Measurements from ENCODE around the gene ANTXRL.
"Not testable (repeated sequence)": the region's sequence is repeated elsewhere in the genome, so short reads cannot be mapped to it uniquely, and the experiment has no call there.

ANTXRL gene

DNA sequence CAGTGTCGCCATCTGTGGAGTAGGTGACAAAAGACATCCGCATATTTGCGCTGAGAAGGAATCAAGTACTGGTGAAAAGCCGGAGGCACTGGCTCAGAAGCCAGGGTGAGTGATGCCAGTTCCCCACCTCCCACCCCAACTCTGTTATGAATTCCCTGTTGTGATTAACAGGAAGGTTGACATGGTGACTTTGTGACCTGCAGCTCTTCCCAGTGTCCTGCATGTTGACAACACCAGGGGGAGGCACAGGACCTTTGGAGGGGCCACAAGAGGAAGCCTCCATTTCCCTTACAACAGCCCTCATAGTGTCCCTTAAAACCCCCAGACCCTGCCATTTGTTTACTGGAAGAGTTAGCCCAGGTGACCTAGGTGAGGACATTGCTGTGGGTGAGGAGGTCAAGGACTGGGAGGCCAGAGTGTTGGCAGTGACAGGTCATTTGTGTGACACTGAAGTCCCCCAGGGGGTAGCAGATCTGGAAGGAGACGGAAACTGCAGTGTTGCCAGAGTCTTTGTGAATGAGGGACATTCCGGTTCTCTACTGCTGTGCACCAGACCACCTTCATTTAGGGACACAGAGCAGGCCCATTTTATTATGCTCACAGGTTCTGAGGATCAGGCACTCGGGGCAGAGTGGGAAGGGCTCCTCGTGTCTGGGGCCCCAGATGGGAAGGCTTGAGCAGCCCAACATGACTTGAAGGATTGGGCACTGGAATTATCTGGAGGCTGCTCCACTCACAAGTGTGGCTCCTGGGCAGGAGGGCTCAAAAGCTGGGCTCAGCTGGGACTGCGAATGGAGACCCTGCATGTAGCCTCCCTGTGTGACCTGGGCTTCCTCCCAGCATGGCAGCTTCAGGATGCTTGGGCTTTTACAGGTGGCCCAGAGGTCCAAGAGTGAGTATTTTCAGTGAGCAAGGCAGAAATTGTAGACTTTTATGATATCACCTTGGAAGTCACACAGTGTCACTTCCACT, 13.0 kb upstream of the ANTXRL start:
- DNase-seq (ENCODE audit: low spot score) = no peak

DNA sequence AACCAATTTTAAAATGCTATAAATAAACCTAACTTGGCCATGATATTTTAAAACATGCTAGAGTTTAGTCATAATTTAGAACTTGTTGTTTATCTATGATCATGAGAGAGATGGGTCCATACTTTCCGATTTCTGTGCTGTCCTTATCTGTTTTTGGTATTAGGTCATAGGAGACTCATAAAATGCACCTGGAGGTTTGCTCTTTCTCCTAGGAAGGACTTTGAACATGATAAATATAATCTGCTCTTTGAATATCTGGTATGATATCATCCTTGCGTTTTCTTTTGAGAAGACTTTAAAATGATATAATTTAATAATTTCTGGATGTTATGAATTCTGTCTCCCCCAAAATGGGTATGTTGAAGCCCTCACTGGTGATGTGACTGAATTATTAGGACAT, 9.0 kb upstream of the ANTXRL start:
- no peak for DNase-seq (ENCODE audit: low spot score)

DNA sequence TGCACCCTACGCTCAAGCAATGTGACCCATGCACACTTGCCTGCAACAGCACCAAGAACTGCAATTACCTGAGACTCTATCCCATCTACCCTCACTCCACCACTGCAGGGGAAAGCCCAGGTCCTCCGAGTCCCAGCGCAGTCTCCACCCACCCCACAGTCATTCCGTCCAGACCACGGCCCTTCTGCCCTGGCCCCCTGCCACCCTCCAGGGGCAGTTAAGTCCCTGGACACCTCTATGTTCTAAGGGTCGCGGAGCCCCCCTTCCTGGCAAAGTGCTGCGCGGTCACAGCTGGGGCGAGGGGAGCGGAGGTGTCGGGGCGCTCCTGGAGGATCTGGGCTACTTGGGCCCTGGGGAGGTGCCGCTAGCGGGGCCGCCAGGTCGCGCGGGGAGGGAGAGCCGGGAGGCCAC, 4.4 kb upstream of the ANTXRL start:
- DNase-seq (ENCODE audit: low spot score) = not testable (repeated sequence)

DNA sequence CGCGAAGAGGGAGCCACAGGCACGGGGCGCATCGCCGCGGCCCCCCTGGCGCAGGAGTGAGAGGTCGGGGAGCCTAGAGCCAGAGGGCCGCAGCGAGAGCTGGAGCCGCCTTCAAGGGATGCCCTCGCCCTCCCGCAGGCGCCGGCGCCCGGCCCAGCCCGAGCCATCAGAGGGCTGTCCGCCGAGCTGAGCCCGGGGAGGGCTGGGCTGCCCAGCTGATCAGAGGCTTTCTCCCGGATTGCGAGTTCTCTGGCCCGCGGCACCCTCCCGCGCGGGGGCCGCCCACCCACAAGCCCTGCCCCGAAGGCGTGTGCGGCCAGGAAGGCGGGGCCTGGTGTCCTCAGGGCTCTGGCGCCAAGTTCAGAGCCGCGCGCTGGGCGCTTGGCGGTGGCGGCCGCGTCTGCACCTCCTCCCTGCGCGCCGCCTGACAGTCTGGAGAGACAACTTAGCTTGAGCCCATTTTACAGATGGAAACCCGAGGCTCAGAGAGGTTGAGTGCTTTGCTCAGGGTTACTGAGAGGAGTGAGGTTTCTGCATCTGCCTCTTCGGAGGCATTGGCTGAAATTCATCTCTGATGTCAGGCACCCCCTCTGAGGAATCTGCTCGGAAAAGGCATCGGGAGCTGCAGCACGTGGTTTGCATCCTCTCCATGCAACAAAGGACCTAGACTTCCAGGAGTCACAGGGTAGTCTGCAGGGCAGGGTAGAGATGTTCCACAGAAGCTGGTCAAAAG, 3.8 kb upstream of the ANTXRL start:
- DNase-seq (ENCODE audit: low spot score) = peak; percentile 54

DNA sequence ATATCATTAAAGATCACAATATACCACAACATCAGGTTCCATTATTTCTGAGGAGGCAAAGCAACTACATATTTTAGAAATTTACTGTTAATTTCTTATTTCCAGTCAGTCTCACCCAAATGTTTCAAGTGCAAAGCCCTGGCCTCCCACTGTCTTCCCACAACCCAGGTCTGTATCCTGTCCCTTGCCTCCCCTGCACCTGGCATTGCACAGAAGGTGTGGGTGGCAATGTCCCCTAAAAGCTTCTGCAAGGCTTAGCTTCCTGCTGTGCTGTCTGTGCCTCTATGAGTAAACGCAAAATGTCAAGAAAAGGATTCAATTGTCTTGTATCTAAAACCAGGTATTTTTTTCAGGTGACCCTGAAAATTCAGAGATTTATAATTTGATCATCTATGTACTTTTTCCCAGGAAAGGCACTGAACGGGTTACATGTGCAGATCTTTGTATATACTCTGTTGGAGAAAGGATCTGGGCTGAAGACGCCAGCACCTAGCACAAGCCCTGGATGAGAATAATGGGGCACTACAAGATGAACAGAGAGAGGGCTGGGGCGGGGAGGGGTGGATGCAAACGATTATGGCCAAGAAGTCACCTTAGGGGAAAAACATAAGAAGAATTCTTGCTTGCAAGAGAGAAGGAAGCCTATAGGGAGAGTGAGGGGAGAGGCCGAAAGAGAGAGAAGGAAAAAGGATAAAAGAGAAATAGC, 3.1 kb upstream of the ANTXRL start:
- no peak for DNase-seq (ENCODE audit: low spot score)

DNA sequence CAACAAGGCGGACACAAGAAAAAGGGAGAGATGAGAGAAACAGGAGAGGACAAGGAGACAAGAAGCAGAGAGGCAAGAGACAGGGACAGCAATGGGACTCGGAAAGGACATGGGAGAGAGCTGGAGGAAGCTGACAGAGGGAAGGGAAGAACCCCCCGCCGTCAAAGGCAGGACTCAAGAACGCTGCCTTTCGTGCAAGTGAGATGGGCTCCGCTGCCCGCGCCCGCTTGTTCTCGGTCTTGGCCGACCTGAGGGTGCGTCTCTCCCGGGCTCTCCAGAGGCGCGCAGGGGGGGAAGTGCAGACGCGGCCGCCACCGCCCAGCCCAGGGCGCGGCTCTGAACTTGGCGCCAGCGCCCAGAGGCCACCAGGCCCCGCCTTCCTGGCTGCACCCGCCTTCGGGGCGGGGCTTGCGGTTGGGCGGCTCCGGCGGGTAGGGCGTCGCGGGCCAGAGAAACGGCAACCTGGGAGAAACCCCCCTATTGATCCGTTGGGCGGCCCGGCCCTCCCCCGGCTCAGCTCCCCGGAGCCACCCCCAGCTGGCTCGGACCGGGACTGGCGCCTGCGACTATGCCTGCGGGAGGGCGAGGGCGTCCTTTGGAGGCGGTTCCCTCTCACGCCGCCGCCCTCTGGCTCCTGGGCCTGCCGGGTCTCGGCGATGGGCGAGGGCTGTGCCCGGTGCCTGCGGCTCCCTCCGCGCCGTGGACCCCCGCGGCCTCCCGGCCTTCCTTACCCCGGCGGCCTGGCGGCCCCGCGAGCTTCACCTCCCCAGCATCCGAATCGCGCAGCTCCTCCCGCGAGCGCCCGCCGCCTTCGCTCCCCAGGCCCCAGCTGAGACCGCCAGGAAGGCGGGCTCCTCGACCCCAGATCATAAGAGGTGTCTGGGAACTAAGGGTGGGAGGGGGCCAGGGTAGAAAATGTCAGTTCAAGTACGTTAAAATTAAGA, 2.2 kb upstream of the ANTXRL start:
- DNase-seq (ENCODE audit: low spot score) = peak; percentile 64

DNA sequence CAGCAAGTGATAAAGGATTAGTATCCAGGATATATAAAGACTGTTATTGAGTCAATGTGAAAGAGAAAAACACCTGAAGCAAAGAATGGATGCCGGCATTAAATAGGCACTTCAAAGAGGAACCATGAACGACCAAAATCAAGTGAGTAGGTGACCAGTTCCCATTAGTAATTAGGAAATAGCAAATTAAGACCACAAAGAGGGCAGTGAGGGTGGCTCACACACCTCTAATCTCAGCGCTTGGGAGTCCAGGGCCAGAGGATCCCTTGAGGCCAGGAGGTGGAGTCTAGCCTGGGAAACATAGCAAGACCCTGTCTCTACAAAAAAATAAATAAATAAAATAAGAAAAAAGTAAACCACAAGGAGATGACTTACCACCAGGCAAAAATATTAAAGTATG, 1.5 kb upstream of the ANTXRL start:
- no peak for DNase-seq (ENCODE audit: low spot score)

DNA sequence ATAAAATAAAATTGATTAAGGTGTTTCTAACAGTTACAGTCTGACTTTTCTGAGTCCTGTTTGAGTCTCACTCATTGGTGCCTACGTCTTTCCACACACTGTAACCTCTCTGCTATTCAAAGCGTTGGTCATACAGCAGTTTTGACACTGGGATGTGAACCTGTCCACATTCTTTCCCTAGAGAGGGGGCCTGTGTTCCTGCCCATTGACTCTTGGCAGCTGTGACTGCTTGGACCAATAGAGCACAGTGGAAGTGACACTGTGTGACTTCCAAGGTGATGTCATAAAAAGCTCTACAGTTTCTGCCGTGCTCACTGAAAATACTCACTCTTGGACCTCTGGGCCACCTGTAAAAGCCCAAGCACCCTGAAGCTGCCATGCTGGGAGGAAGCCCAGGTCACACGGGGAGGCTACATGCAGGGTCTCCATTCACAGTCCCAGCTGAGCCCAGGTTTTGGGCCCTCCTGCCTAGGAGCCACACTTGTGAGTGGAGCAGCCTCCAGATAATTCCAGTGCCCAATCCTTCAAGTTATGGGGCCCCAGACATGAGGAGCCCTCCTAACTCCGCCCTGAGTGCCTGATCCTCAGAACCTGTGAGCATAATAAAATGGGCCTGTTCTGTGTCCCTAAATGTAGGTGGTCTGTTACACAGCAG, 704 bp upstream of the ANTXRL start:
- no peak for DNase-seq (ENCODE audit: low spot score)

DNA sequence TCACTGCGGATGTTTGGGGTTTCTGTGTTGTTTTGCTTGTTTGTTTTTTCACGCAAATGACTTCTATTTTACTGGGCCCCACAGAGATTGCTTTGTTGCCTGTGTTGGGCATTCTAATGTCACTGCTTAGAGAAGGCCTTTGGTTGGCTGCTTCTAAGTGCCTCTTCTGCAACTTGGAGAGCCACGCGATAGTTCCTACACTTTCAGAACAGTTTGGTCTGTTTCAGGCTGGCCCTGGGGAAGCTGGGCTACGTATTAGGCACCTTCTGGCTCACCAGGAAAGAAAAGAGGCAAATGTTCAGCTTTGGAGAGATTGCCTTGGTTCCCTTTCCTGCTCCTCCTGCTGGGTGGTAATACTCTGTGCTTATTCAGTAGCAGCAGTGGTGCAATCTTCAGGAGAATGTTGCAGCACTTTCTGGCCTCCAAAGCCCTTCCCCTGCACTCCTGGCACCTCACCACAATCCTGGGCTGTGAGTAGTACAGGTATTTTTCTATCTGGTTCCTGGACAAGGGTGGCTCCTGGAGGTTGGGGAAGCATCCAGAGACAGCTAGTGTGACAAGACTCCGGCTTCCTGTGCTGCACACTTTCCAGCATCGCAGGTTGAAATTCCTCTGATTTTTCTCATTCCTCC, 1.2 kb downstream of the ANTXRL start:
- DNase-seq (ENCODE audit: low spot score) = no peak

DNA sequence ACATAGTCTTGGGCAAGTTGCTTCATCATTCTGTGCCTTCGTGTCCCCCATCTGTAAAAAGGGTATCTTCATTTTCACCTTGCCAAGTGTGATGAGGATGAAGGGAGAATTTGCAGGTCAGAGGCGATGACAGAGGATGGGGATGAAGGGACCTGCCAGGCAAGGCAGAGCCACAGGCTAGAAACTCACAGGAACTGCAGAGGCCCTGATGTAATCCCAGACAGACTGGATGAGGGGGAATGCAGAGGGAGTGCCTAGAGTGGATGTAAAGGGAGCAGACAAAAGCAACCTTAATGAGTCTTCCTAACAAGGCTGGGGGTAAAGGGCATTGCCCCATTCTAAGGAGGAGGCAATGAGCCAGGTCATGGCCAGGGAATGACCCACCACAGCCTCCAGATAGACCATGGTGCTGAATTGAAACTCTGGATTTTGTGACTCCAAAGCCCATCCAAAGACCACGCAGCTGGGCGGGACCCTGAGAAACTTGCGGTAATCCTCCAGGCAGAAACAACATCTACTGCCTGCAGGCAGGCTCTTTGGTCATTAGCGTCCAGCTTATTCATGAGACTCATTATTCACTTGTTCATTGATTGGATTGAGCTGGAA, 1.9 kb downstream of the ANTXRL start:
- no peak for DNase-seq (ENCODE audit: low spot score)

DNA sequence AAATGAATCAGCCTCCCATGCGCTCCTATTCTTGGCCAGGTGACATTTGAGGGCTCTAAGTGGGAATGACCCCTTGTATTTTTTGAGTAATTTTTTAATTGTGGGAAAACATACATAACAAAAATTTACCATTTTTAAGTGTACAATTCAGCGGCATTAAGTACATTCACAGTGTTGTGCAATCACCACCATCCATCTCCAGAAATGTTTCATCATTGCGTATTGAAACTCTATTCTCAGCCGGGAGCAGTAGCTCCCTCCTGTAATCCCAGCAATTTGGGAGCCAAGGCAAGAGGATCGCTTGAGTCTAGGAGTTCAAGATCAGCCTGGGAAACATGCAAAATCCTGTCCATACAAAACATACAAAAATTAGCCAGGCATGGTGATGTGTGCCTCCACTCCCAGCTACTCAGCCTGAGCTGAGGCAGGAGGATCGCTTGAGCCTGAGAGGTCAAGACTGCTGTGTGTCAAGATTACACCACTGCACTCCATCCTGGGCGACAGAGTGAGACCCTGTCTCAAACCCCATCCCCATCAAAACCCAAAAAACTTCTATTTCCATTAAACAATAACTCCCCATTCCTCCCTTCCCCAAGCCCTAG, 2.5 kb downstream of the ANTXRL start:
- DNase-seq (ENCODE audit: low spot score) = no peak

DNA sequence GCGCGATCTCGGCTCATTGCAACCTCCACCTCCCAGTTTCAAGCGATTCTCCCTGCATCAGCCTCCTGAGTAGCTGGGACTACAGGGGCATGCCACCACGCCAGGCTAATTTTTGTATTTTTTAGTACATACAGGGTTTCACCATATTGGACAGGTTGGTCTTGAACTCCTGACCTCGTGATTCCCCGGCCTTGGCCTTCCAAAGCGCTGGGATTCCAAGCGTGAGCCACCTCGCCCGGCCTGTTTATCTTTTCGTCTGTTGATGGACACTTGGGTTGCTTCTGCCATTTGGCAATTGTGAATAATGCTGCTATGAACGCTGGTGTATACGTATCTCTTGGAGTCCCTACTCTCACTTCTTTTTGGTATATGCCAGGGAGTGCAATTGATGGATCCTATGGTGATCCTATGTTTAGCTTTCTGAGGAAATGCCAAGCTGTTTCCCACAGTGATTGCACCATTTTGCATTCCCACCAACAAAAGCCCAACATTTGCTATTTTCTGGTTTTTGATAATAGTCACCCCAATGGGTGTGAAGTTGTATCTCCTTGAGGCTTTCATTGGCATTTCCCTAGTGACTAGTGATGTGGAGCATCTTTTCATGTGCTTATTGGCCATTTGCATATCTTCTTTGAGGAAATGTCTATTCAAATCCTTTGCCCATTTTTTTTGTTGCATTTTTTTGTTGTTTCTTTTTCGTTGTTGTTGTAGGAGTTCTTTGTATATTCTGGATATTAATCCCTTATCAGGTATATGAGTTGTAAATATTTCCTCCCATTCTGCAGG, 3.5 kb downstream of the ANTXRL start:
- DNase-seq (ENCODE audit: low spot score) = no peak

DNA sequence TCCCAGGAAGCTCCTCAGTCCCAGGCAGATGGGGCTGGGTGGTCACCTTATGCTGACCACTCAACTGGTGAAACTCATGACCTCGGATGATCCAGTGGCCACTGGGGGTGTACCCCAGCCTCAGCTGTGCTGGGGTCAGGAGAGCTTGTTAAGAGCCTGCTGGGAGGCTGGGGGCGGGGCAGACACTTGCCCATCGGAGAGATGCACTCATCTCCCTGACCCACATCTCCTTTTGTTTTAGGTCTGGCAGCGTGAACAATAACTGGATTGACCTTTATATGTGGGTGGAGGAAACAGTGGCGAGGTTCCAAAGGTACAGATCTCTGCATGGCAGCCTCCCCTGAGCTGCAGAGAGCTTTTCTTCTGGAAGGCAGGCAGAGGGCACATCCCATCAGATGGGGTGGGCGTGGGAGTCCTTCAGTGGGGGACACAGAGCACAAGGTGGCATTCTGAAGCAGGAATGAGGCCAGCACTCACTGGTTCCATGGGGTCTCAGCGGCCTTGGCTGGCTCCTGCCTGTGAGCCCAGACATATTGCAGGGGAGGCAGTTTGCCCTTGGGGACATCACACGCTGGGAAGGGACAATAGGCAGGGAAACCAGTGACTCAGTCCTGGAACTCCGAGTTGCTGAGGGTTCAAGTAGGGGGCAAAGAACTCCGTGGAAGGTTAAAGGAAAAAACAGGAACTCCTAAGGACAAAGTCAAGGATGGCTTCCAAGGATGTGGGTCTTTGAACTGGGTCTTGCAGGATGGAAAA, 5.2 kb downstream of the ANTXRL start:
- DNase-seq (ENCODE audit: low spot score) = no peak

DNA sequence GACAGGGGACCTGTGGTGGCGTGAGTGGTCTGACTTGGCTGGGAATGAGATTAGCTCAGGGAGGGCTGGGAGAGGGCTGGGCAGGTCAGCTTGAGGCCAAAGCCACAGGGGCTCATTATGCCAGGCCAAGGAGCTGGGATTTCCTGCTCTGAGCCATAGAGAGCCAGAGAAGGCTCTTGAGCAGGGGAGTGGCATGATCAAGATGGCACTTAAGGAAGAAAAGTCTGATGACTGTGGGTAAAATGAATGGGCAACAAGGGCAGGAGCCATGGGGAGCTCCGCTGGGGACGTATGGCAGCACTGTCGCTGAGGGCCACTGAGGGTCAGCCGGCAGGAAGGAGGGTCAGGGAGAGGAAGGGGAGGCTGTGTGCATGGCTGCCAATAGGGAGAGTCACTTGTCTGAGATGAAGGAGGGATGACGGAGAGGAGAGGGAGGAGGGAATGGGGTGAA, 5.8 kb downstream of the ANTXRL start:
- no peak for DNase-seq (ENCODE audit: low spot score)

DNA sequence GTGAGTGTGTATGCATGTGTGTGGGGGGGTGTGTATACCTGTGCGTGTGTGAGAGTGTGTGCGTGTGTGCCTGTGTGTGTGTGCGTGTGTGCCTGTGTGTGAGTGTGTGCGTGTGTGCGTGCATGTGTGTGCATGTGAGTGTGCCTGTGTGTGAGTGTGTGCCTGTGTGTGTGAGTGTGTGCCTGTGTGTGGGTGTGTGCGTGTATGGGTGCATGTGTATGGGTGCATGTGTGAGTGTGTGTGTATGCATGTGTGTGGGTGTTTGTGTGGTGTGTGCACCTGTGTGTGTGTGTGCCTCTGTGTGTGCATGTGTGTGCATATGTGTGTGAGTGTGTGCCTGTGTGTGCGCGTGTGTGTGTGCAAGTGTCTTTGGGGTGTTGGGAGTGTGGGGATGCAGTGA, 6.4 kb downstream of the ANTXRL start:
- no peak for DNase-seq (ENCODE audit: low spot score)

DNA sequence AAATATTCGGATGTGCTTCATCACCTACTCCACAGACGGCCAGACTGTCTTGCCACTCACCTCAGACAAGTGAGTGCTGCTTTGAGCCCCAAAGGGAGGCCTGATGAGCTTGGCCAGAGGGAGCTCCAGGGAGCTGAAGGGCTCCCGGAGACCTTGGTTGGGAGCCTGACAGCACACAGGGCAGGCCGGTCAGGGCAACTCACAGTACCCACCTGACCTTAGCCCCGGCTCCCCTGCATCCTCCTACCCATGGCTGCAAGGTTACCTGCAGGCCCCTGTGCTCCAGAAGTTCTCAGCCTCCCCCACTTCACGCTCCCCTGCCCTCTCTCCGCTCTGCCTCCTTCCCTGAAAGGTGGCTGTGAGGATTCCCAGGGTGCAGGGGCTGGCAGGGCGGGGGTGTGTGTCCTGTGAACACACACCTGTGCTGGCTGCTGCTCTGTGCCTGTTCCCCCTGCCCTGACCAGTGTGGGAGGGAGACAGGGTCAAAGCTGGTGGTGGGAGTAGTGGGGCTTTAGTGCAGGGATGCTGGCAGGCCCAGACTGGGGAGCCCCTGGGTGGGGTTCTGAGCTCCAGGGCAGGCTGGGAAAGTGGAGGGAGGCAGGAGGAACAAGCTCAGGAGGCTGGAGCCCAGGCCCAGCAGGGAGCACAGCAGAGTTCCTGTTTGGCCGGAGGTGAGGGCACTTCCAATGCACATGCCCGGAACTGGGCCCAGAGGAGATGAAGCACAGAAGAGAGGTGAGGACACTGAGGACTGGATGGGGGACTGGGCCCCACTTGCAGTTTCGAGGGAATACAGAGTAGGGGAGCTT, 7.2 kb downstream of the ANTXRL start:
- no peak for DNase-seq (ENCODE audit: low spot score)

DNA sequence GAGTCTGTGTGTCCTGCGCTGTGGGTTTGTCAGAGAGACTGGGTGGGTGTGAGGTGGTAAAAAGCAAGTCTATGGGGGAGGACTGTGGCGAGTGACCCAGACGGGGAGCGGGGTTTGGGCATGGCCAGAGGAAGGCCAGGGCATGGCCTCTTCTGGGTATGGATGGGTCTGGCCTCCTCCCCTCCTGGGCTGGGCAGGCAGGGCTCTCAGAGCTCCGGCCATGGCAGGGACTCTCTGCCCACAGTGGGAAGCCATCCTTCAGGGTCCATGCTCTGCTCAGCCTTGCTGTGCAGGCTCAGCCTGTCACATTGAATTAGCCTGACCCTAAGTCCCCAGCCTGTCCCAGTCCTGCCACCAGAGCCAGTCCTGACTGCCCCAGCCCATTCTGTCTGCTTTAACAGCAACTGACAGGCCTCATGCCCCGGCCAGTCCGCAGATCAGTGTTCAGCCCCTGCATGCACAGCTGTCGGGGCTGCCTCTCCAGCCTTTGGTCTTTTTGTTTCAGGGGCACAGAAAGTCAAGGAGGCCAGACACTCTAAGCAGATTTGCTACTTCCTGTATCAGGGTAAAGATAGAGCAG, 7.9 kb downstream of the ANTXRL start:
- no peak for DNase-seq (ENCODE audit: low spot score)

Data from CD4-positive, alpha-beta T cell treated with Interleukin-6 at 100 ng/mL for 8 hours (primary cell).